ENCODE measurements around the gene NOS3.
"Not testable (repeated sequence)": the region's sequence is repeated elsewhere in the genome, so short reads cannot be mapped to it uniquely, and the experiment has no call there.

NOS3 gene

GRCh38 chr7:151039850-151040548, 49.2 kb downstream of the NOS3 start:
- H3K9ac ChIP-seq (ENCODE audit: low read length): no peak overlapping the region
- H3K36me3 ChIP-seq (ENCODE audit: control insufficient read depth, low read depth, low read length): peaks cover 2% of the 10 kb centered on the region
- no peak overlapping the region for H3K27ac ChIP-seq (ENCODE audit: low read length)
- no peaks in the 10 kb centered on the region for H3K27me3 ChIP-seq (ENCODE audit: control insufficient read depth, insufficient read depth, low read length)
- H3K4me1 ChIP-seq (ENCODE audit: control insufficient read depth, low read depth, low read length): no peaks in the 10 kb centered on the region
- H3K4me3 ChIP-seq (ENCODE audit: low read length): no peak overlapping the region
- H3K9me3 ChIP-seq (ENCODE audit: control insufficient read depth, low read depth, low read length): no peaks in the 10 kb centered on the region

- no peak overlapping the region for H3K9ac ChIP-seq (ENCODE audit: low read length)
- H3K4me1 ChIP-seq (ENCODE audit: control insufficient read depth, low read depth, low read length): no peaks in the 10 kb centered on the region
- H3K27me3 ChIP-seq (ENCODE audit: control insufficient read depth, insufficient read depth, low read length): no peaks in the 10 kb centered on the region
- H3K9me3 ChIP-seq (ENCODE audit: control insufficient read depth, low read depth, low read length): no peaks in the 10 kb centered on the region
- H3K36me3 ChIP-seq (ENCODE audit: control insufficient read depth, low read depth, low read length): no peaks in the 10 kb centered on the region
- no peak overlapping the region for H3K4me3 ChIP-seq (ENCODE audit: low read length)
- no peak overlapping the region for H3K27ac ChIP-seq (ENCODE audit: low read length)
These were observed 50.0 kb downstream of the NOS3 start for GRCh38 chr7:151040616-151041375.

- H3K9ac ChIP-seq (ENCODE audit: low read length); H3K4me1 ChIP-seq (ENCODE audit: control insufficient read depth, low read depth, low read length); H3K27ac ChIP-seq (ENCODE audit: low read length); H3K36me3 ChIP-seq (ENCODE audit: control insufficient read depth, low read depth, low read length); H3K27me3 ChIP-seq (ENCODE audit: control insufficient read depth, insufficient read depth, low read length); H3K4me3 ChIP-seq (ENCODE audit: low read length); H3K9me3 ChIP-seq (ENCODE audit: control insufficient read depth, low read depth, low read length): not testable (repeated sequence)
These were observed 52.6 kb downstream of the NOS3 start for GRCh38 chr7:151043449-151043848.

GRCh38 chr7:151043959-151044358, 53.1 kb downstream of the NOS3 start:
- no peak overlapping the region for H3K9ac ChIP-seq (ENCODE audit: low read length)
- no peaks in the 10 kb centered on the region for H3K4me1 ChIP-seq (ENCODE audit: control insufficient read depth, low read depth, low read length)
- H3K27ac ChIP-seq (ENCODE audit: low read length): no peak overlapping the region
- H3K4me3 ChIP-seq (ENCODE audit: low read length): no peak overlapping the region
- H3K36me3 ChIP-seq (ENCODE audit: control insufficient read depth, low read depth, low read length): no peaks in the 10 kb centered on the region
- no peaks in the 10 kb centered on the region for H3K9me3 ChIP-seq (ENCODE audit: control insufficient read depth, low read depth, low read length)
- H3K27me3 ChIP-seq (ENCODE audit: control insufficient read depth, insufficient read depth, low read length): no peaks in the 10 kb centered on the region

GRCh38 chr7:151045262-151045661, 54.4 kb downstream of the NOS3 start:
- Histone ChIP-seq H3K4me3 (ENCODE audit: low read length) (no peak overlapping the region), H3K9me3 (ENCODE audit: control insufficient read depth, low read depth, low read length) (no peaks in the 10 kb centered on the region), H3K36me3 (ENCODE audit: control insufficient read depth, low read depth, low read length) (no peaks in the 10 kb centered on the region), H3K27me3 (ENCODE audit: control insufficient read depth, insufficient read depth, low read length) (peaks cover 12% of the 10 kb centered on the region), H3K4me1 (ENCODE audit: control insufficient read depth, low read depth, low read length) (no peaks in the 10 kb centered on the region), H3K9ac (ENCODE audit: low read length) (no peak overlapping the region), H3K27ac (ENCODE audit: low read length) (no peak overlapping the region)

- Histone ChIP-seq H3K9me3 (ENCODE audit: control insufficient read depth, low read depth, low read length) (no peaks in the 10 kb centered on the region), H3K4me1 (ENCODE audit: control insufficient read depth, low read depth, low read length) (no peaks in the 10 kb centered on the region), H3K4me3 (ENCODE audit: low read length) (no peak overlapping the region), H3K36me3 (ENCODE audit: control insufficient read depth, low read depth, low read length) (no peaks in the 10 kb centered on the region), H3K9ac (ENCODE audit: low read length) (no peak overlapping the region), H3K27ac (ENCODE audit: low read length) (no peak overlapping the region), H3K27me3 (ENCODE audit: control insufficient read depth, insufficient read depth, low read length) (peaks cover 19% of the 10 kb centered on the region)
These were observed 55.1 kb downstream of the NOS3 start for GRCh38 chr7:151045967-151046366.

GRCh38 chr7:151046603-151047573, 56.1 kb downstream of the NOS3 start:
- Histone ChIP-seq H3K9ac (ENCODE audit: low read length) (no peak overlapping the region), H3K27ac (ENCODE audit: low read length) (no peak overlapping the region), H3K36me3 (ENCODE audit: control insufficient read depth, low read depth, low read length) (no peaks in the 10 kb centered on the region), H3K9me3 (ENCODE audit: control insufficient read depth, low read depth, low read length) (no peaks in the 10 kb centered on the region), H3K4me1 (ENCODE audit: control insufficient read depth, low read depth, low read length) (no peaks in the 10 kb centered on the region), H3K4me3 (ENCODE audit: low read length) (no peak overlapping the region), H3K27me3 (ENCODE audit: control insufficient read depth, insufficient read depth, low read length) (peaks cover 24% of the 10 kb centered on the region)

GRCh38 chr7:151047976-151048815, 57.4 kb downstream of the NOS3 start, which contains the start of gene ASIC3:
TSS of gene ASIC3 (plus strand) at chr7:151048531. CDS start at chr7:151048886, 355 bp downstream.
- Histone ChIP-seq H3K27ac (ENCODE audit: low read length) (no peak within 1 kb of the TSS), H3K9ac (ENCODE audit: low read length) (no peak within 1 kb of the TSS), H3K4me1 (ENCODE audit: control insufficient read depth, low read depth, low read length) (no peaks in the 10 kb centered on the region), H3K36me3 (ENCODE audit: control insufficient read depth, low read depth, low read length) (no peaks in the 10 kb centered on the region), H3K4me3 (ENCODE audit: low read length) (no peak within 1 kb of the TSS), H3K27me3 (ENCODE audit: control insufficient read depth, insufficient read depth, low read length) (peaks cover 33% of the 10 kb centered on the region), H3K9me3 (ENCODE audit: control insufficient read depth, low read depth, low read length) (no peaks in the 10 kb centered on the region)

GRCh38 chr7:151048911-151049463, 58.2 kb downstream of the NOS3 start:
- Histone ChIP-seq H3K4me1 (ENCODE audit: control insufficient read depth, low read depth, low read length) (no peaks in the 10 kb centered on the region), H3K9ac (ENCODE audit: low read length) (no peak overlapping the region)

DNA sequence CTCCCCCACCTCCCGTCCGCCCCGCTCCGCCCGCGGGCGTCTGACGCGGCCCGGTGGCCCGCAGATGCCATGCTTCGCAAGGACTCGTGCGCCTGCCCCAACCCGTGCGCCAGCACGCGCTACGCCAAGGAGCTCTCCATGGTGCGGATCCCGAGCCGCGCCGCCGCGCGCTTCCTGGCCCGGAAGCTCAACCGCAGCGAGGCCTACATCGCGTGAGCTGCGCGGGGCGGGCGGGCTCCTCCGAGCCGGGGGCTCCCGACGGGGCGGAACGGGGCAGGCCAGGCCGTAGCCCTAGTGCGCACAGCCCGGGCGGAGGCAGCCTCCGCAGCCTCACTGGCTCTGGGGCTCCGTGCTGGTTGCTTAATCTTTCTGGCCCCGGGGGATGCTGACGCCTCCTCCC, 60.3 kb downstream of the NOS3 start:
- peak overlapping the region; percentile 22 for H3K4me3 ChIP-seq (ENCODE audit: low read length)
- H3K27ac ChIP-seq (ENCODE audit: low read length): no peak overlapping the region
- no peaks in the 10 kb centered on the region for H3K4me1 ChIP-seq (ENCODE audit: control insufficient read depth, low read depth, low read length)
- no peaks in the 10 kb centered on the region for H3K9me3 ChIP-seq (ENCODE audit: control insufficient read depth, low read depth, low read length)
- H3K27me3 ChIP-seq (ENCODE audit: control insufficient read depth, insufficient read depth, low read length): peaks cover 39% of the 10 kb centered on the region
- no peak overlapping the region for H3K9ac ChIP-seq (ENCODE audit: low read length)
- H3K36me3 ChIP-seq (ENCODE audit: control insufficient read depth, low read depth, low read length): no peaks in the 10 kb centered on the region

More at GRCh38 chr7:151048911-151049463, 58.2 kb downstream of the NOS3 start:
- no peaks in the 10 kb centered on the region for H3K36me3 ChIP-seq (ENCODE audit: control insufficient read depth, low read depth, low read length)
- H3K27me3 ChIP-seq (ENCODE audit: control insufficient read depth, insufficient read depth, low read length): peaks cover 33% of the 10 kb centered on the region
- H3K27ac ChIP-seq (ENCODE audit: low read length): no peak overlapping the region
- H3K4me3 ChIP-seq (ENCODE audit: low read length): no peak overlapping the region
- no peaks in the 10 kb centered on the region for H3K9me3 ChIP-seq (ENCODE audit: control insufficient read depth, low read depth, low read length)

All from iPS-18a (cell line).